ENCODE results near the gene DCHS1. TPM values are rescaled to one million over a fixed set of nuclear protein-coding genes. Genes with fewer than 3 reads are reported as not detected.

DCHS1 gene
- total and polyA plus RNA-seq, 9 donors = 5.2 to 36.8 (median 20.8) TPM

DNA sequence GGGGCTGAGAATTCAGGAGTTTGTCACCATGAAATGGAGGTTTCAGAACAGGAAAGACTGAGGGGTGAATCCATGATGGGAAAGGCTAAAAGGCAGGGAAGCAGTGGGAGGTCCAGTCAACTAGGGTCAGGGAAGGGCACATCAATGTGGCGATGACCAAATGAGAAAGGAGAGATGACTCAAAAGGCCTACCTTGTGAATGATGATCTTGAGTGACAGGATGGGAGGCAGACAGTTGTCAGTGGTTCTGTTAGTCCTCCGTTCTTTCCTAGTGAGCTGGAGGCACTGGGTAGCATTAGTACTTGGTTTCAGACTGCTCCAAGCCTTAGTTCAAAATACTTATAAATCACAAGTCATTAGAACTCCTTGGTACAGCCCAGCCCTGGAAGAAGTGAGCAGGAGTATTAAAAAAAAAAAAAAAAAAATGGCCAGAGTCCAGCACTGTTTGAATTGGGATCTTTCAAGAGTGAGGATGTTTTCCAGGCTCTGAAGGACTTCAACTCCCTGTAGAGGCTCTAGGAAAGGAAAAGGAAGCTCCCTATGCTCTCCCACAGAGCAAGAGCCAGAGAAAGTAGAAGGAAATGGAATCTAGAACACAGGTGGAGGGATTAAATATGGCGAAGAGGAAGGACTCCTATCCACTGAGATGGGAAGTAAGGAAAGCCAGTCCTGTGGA is 8.3 kb upstream of the DCHS1 start:
- intact Hi-C loops (cut with DNase I) = no loop called here
- DNase-seq = no peak
- no peak overlapping the region for H3K27ac ChIP-seq
- TF ChIP-seq, protein P1, sequence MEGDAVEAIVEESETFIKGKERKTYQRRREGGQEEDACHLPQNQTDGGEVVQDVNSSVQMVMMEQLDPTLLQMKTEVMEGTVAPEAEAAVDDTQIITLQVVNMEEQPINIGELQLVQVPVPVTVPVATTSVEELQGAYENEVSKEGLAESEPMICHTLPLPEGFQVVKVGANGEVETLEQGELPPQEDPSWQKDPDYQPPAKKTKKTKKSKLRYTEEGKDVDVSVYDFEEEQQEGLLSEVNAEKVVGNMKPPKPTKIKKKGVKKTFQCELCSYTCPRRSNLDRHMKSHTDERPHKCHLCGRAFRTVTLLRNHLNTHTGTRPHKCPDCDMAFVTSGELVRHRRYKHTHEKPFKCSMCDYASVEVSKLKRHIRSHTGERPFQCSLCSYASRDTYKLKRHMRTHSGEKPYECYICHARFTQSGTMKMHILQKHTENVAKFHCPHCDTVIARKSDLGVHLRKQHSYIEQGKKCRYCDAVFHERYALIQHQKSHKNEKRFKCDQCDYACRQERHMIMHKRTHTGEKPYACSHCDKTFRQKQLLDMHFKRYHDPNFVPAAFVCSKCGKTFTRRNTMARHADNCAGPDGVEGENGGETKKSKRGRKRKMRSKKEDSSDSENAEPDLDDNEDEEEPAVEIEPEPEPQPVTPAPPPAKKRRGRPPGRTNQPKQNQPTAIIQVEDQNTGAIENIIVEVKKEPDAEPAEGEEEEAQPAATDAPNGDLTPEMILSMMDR (IDR thresholded peaks at IDR 0.05) = no peak
- no peak for TF ChIP-seq EP300 (IDR thresholded peaks at IDR 0.05)
- no peak for TF ChIP-seq POLR2A (IDR thresholded peaks at IDR 0.05)
- no peaks in the 10 kb centered on the region for H3K36me3 ChIP-seq
- 43 to 58% (median 56%) methylated on average over 3 of the region's 3 CpGs for WGBS, 3 donors
- H3K27me3 ChIP-seq = no peaks in the 10 kb centered on the region
- no peaks in the 10 kb centered on the region for H3K4me1 ChIP-seq (ENCODE audit: insufficient read depth)
- H3K4me3 ChIP-seq = no peak overlapping the region
- no peaks in the 10 kb centered on the region for H3K9me3 ChIP-seq

DNA sequence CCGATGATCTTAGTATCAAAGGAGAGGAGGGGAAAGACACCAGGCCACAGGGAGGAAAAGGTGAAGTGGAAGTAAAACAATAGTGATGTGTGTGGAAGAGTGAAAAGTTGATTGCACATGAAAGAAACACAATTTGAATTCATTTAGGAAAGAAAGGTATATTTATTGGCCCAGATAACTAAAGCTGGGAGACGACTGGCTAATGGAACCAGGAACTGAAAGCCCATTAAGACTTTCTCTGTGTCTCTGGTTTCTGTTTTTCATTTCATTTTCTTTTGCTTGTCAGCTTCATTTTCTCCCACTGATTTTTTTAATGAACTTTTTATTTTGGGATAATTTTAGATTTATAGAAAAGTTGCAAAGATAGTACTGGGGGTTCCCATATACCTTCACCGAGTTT is 5.1 kb upstream of the DCHS1 start:
- TF ChIP-seq EP300 (IDR thresholded peaks at IDR 0.05) (no peak), POLR2A (IDR thresholded peaks at IDR 0.05) (no peak)
- TF ChIP-seq, protein P1 (IDR thresholded peaks at IDR 0.05) = no peak
- no peaks in the 10 kb centered on the region for H3K36me3 ChIP-seq
- H3K4me3 ChIP-seq = no peak overlapping the region
- no peaks in the 10 kb centered on the region for H3K9me3 ChIP-seq
- no peaks in the 10 kb centered on the region for H3K4me1 ChIP-seq (ENCODE audit: insufficient read depth)
- H3K27ac ChIP-seq = no peak overlapping the region
- no peaks in the 10 kb centered on the region for H3K27me3 ChIP-seq
- no peak for DNase-seq
- 81 to 94% (median 92%) methylated on average over 3 of the region's 3 CpGs for WGBS, 3 donors
- intact Hi-C loops (cut with DNase I) = no loop called here

DNA sequence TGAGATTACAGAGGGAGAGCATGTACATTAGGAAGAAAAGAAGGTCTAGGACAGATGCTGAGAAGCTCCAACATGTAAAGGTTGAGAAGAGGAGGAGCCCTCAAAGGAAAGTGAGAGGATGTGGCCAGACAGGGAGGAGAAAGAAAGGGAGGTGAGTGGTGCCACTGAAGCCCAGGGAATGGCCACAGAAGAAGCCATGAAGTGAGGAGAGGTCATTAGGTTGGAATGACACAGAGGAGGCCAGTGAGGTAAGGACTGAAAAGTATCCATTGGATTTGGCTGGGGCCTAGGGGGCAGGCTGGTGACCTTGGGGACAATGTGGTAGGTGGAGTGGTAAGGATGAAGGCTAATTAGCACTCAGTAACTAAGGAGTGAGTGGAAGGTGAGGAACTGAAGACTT is 3.0 kb upstream of the DCHS1 start:
- Histone ChIP-seq H3K4me1 (ENCODE audit: insufficient read depth) (peaks cover 7% of the 10 kb centered on the region), H3K27ac (no peak overlapping the region), H3K27me3 (no peaks in the 10 kb centered on the region), H3K9me3 (no peaks in the 10 kb centered on the region), H3K4me3 (no peak overlapping the region), H3K36me3 (no peaks in the 10 kb centered on the region)
- DNase-seq = no peak
- intact Hi-C loops (cut with DNase I) = no loop called here
- TF ChIP-seq, protein P1 (IDR thresholded peaks at IDR 0.05) = no peak
- TF ChIP-seq POLR2A (IDR thresholded peaks at IDR 0.05) (no peak), EP300 (IDR thresholded peaks at IDR 0.05) (no peak)

DNA sequence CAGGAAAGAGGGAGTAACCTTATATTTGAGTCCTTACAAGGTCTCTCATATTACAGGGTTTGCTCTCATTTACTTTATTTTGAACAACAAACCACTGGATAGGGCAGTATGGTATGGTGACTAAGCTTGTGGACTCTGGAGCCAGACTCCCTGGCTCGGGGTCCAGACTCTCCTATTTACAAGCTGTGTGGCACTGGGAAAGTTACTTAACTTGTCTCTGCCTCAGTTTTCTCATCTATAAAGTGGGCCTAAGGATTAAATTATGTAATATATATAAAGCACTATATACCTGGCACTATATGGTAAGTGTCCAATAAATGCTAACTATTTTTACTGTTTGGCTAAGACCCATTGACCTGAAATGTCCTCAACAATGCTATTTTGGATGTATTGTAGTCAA is 1.7 kb upstream of the DCHS1 start:
- Histone ChIP-seq H3K27me3 (no peaks in the 10 kb centered on the region), H3K27ac (no peak overlapping the region)
- intact Hi-C loops (cut with DNase I) = no loop called here

More for the DNA sequence above, 1.7 kb upstream of the DCHS1 start:
- DNase-seq = no peak
- peaks cover 8% of the 10 kb centered on the region for H3K4me1 ChIP-seq (ENCODE audit: insufficient read depth)
- H3K36me3 ChIP-seq = no peaks in the 10 kb centered on the region
- 13 to 28% (median 22%) methylated on average over 1 of the region's 1 CpG for WGBS, 3 donors
- TF ChIP-seq EP300 (IDR thresholded peaks at IDR 0.05) (no peak), POLR2A (IDR thresholded peaks at IDR 0.05) (no peak)
- TF ChIP-seq, protein P1 (IDR thresholded peaks at IDR 0.05) = no peak
- H3K4me3 ChIP-seq = no peak overlapping the region
- no peaks in the 10 kb centered on the region for H3K9me3 ChIP-seq

All from ovary (tissue), 9 donors.